Tibial artery (tissue), 4 donors: ENCODE data around the gene LACTBL1.

Experiments
- DNase-seq, 2 donors: peaks; one replicate each; pipeline ENCODE4 v3.0.0-alpha.2; 2019
- H3K27ac ChIP-seq, 2 donors: fragments of 200-600 bp; sonication (generic) in 1 of 2; 1 replicate in 1 of 2; 2 replicates in 1 of 2; pipeline ENCODE4 v1.5.1; 2018 to 2019; ENCODE audit warnings: mild to moderate bottlenecking in 1 of 2
- H3K27me3 ChIP-seq, 2 donors: fragments of 200-600 bp; sonication (generic) in 1 of 2; one replicate each; pipeline versions ENCODE4 v1.5.1 to v1.6.0; 2016 to 2019
- H3K36me3 ChIP-seq, 3 donors: fragments of 200-600 bp; sonication (generic) in 2 of 3; one replicate each; pipeline ENCODE4 v1.5.1; 2016 to 2019; ENCODE audit warnings: mild to moderate bottlenecking in 2 of 3
- H3K4me1 ChIP-seq, 4 donors: fragments of 200-600 bp; sonication (generic) in 2 of 4; 1 replicate in 3 of 4; 2 replicates in 1 of 4; pipeline ENCODE4 v1.5.1; 2016 to 2019
- H3K4me3 ChIP-seq, 2 donors: fragments of 200-600 bp; sonication (generic) in 1 of 2; 1 replicate in 1 of 2; 2 replicates in 1 of 2; pipeline ENCODE4 v1.5.1; 2018 to 2019; ENCODE audit warnings: mild to moderate bottlenecking in 2 of 2
- H3K9me3 ChIP-seq, 3 donors: fragments of 200-600 bp; sonication (generic) in 1 of 3; one replicate each; pipeline ENCODE4 v1.5.1; 2016 to 2019
- intact Hi-C: fragments of 100-400 bp; cut with DNase I; formaldehyde crosslinking; loops from one replicate; pipeline ENCODE4 v1.15.0; 2023; ENCODE audit warnings: low total_unique reads
- TF ChIP-seq, protein P1 (sequence below), 2 experiments: fragments of 200-600 bp in 1 of 2; fragments of 450-650 bp in 1 of 2; IDR thresholded peaks; one replicate each; pipeline ENCODE4 v1.5.1; 2017 to 2019; ENCODE audit warnings: antibody characterized with exemption in 2 of 2, mild to moderate bottlenecking in 1 of 2, moderate library complexity in 1 of 2

Gene LACTBL1

DNA sequence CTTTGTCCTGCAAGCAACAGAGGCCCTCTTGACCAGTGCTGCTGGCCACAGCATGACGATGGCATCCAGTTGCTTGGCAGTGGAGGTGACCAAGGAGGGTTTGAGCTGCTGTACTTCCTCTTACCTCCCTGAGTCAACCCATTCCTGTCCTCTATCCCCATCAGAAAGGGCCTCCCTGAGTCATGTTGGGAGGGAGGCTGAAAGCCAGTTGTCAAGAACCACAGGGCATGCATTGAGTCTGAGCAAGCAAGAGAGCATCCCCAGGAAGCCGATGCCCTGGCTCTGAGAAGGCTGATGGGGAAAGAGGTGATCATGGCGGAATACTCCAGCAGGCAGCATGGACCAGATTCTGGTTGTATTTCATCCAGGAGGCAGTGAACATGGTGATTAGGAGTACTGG lies 69.6 kb downstream of the LACTBL1 start:
- no peak overlapping the region for H3K27ac ChIP-seq
- TF ChIP-seq, protein P1, sequence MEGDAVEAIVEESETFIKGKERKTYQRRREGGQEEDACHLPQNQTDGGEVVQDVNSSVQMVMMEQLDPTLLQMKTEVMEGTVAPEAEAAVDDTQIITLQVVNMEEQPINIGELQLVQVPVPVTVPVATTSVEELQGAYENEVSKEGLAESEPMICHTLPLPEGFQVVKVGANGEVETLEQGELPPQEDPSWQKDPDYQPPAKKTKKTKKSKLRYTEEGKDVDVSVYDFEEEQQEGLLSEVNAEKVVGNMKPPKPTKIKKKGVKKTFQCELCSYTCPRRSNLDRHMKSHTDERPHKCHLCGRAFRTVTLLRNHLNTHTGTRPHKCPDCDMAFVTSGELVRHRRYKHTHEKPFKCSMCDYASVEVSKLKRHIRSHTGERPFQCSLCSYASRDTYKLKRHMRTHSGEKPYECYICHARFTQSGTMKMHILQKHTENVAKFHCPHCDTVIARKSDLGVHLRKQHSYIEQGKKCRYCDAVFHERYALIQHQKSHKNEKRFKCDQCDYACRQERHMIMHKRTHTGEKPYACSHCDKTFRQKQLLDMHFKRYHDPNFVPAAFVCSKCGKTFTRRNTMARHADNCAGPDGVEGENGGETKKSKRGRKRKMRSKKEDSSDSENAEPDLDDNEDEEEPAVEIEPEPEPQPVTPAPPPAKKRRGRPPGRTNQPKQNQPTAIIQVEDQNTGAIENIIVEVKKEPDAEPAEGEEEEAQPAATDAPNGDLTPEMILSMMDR (IDR thresholded peaks at IDR 0.05): no peak
- intact Hi-C loops: no loop called here
- no peak for DNase-seq
- no peaks in the 10 kb centered on the region for H3K36me3 ChIP-seq
- H3K4me3 ChIP-seq: no peak overlapping the region
- no peaks in the 10 kb centered on the region for H3K27me3 ChIP-seq
- no peaks in the 10 kb centered on the region for H3K4me1 ChIP-seq
- no peaks in the 10 kb centered on the region for H3K9me3 ChIP-seq
